ENCODE results near the gene MGMT.
"Not testable (repeated sequence)": the region's sequence is repeated elsewhere in the genome, so short reads cannot be mapped to it uniquely, and the experiment has no call there.

DNA sequence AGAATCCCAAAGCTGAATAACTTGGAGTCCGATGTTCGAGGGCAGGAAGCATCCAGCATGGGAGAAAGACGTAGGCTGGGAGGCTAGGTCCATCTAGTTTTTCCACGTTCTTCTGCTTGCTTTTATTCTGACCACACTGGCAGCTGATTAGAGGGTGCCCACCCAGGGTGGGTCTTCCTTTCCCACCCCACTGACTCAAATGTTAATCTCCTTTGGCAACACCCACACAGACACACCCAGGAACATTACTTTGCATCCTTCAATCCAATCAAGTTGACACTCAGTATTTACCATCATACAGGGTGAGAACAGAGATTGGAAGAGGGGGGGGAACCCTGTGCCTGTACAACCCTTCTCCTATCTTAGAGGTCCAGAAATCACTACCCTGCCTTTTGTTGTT, 31.3 kb upstream of the MGMT start:
- TF ChIP-seq CTCF (IDR thresholded peaks at IDR 0.05); ZFX (IDR thresholded peaks at IDR 0.05; ENCODE audit: borderline replicate concordance): not testable (repeated sequence)

Data from 22Rv1 (cell line).